Natural killer cell (primary cell): ENCODE data around the gene ETV6. TPM values are rescaled to one million over a fixed set of nuclear protein-coding genes. Genes with fewer than 3 reads are reported as not detected.
A peak's percentile ranks its signal among the peaks of the same experiment; 100 is the strongest.

Experiments used
- ATAC-seq, 3 donors: fragments of 150-1000 bp in 2 of 3; fragments of 200-7000 bp in 1 of 3; cut with Tn5 transposase; 1 replicate in 1 of 3; 2 replicates in 2 of 3; pipeline ENCODE4 v1.10.0; 2021; ENCODE audit warnings: mild to moderate bottlenecking in 2 of 3, moderate library complexity in 2 of 3
- DNase-seq, 2 donors: peaks; one replicate each; pipeline versions ENCODE4 v3.0.0 to v3.0.0-alpha.2; 2013 to 2021; ENCODE audit warnings: mixed read lengths in 1 of 2
- H3K27ac ChIP-seq: one replicate; pipeline ENCODE4 v1.5.1; 2013; ENCODE audit warnings: mild to moderate bottlenecking, low read length
- H3K27me3 ChIP-seq: one replicate; pipeline ENCODE4 v1.6.1; 2013; ENCODE audit warnings: low read length; ENCODE audit not compliant: control insufficient read depth, insufficient read depth
- H3K36me3 ChIP-seq: one replicate; pipeline ENCODE4 v1.6.1; 2013; ENCODE audit warnings: low read length; ENCODE audit not compliant: control insufficient read depth, insufficient read depth
- H3K4me1 ChIP-seq: one replicate; pipeline ENCODE4 v1.6.1; 2013; ENCODE audit warnings: low read length; ENCODE audit not compliant: control insufficient read depth, insufficient read depth
- H3K4me3 ChIP-seq: one replicate; pipeline ENCODE4 v1.5.1; 2013; ENCODE audit warnings: low read length
- H3K9me3 ChIP-seq: one replicate; pipeline ENCODE4 v1.6.1; 2013; ENCODE audit warnings: low read length; ENCODE audit not compliant: control insufficient read depth, insufficient read depth
- H3K27ac Mint-ChIP-seq, 2 donors: one replicate each; pipeline ENCODE4 v1.8.0; 2022; ENCODE audit warnings: mild to moderate bottlenecking in 2 of 2, mixed read lengths in 2 of 2, moderate library complexity in 1 of 2
- H3K27me3 Mint-ChIP-seq, 2 donors: one replicate each; pipeline ENCODE4 v1.8.0; 2022; ENCODE audit warnings: low read depth in 2 of 2, mixed read lengths in 2 of 2
- H3K36me3 Mint-ChIP-seq: one replicate; pipeline ENCODE4 v1.8.0; 2022; ENCODE audit warnings: mixed read lengths
- H3K4me1 Mint-ChIP-seq, 2 donors: one replicate each; pipeline ENCODE4 v1.8.0; 2022; ENCODE audit warnings: mixed read lengths in 2 of 2
- H3K4me3 Mint-ChIP-seq: one replicate; pipeline ENCODE4 v1.8.0; 2022; ENCODE audit warnings: mild to moderate bottlenecking, moderate library complexity, mixed read lengths
- H3K9me3 Mint-ChIP-seq, 2 donors: one replicate each; pipeline ENCODE4 v1.8.0; 2022; ENCODE audit warnings: mixed read lengths in 2 of 2
- CTCF ChIP-seq: fragments of 200-600 bp; IDR thresholded peaks from one replicate; pipeline ENCODE4 v1.8.0; 2022; ENCODE audit warnings: antibody characterized with exemption
- WGBS: methylation state at CpG from one replicate; pipeline ENCODE4 v1.1.7; 2013; ENCODE audit warnings: missing lambda C conversion rate; ENCODE audit not compliant: insufficient coverage; 5-methylcytosine and 5-hydroxymethylcytosine counted together
- intact Hi-C: fragments of 100-400 bp; cut with micrococcal nuclease; formaldehyde crosslinking; loops from one replicate; pipeline ENCODE4 v1.14.2; 2022
- total RNA-seq, 4 donors: library from RNA; stranded (reverse); fragments of 120-200 nt in 1 of 4; gene quantifications; one replicate each; pipeline versions ENCODE4 v1.2.3 to v1.2.4, GENCODE V29; 2013 to 2022

The ETV6 gene
- total RNA-seq, 3 donors from 2014 or later (not counting 1 experiment from before 2014, with no cell fraction given), result 38.9 to 49.5 (median 40.6) TPM

DNA sequence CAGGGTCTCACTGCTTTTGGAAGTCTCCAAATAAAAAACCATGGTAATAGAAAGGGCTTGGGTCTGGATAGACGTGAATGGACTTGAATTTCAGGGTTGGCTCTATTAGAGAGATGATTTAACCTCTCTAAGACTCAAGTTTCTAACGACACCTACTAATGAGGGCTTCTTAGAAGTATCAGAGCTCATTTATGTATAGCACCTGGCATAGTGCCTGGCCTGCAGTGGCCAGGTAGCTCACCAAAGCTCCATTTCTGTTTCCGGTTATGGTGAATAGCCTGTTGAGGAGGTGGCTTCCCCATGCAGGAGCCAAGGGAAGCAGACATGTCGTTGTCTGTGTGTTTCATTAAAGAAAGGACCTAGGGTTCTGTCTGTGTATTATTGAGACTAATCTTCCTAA lies 108.6 kb downstream of the ETV6 start:
- Histone ChIP-seq H3K4me3 (no peak overlapping the region), H3K27ac (peak overlapping the region; percentile 30), H3K36me3 (peaks cover 17% of the 10 kb centered on the region), H3K4me1 (peaks cover 28% of the 10 kb centered on the region), H3K27me3 (no peaks in the 10 kb centered on the region), H3K9me3 (no peaks in the 10 kb centered on the region)
- 88% methylated on average over 4 of the region's 4 CpGs for WGBS
- intact Hi-C loops, result no loop called here
- H3K4me1 Mint-ChIP-seq, result peaks cover 11 to 12% of the 10 kb centered on the region in 2 donors
- TF ChIP-seq CTCF, result no peak
- H3K36me3 Mint-ChIP-seq, result peaks cover 16% of the 10 kb centered on the region
- DNase-seq, result no peak
- H3K9me3 Mint-ChIP-seq, result no peaks in the 10 kb centered on the region
- ATAC-seq, result no peak
- H3K27me3 Mint-ChIP-seq, result no peaks in the 10 kb centered on the region
- no peak overlapping the region for H3K4me3 Mint-ChIP-seq
- peak overlapping the region in 1 of 2 donors; percentile 11 for H3K27ac Mint-ChIP-seq

DNA sequence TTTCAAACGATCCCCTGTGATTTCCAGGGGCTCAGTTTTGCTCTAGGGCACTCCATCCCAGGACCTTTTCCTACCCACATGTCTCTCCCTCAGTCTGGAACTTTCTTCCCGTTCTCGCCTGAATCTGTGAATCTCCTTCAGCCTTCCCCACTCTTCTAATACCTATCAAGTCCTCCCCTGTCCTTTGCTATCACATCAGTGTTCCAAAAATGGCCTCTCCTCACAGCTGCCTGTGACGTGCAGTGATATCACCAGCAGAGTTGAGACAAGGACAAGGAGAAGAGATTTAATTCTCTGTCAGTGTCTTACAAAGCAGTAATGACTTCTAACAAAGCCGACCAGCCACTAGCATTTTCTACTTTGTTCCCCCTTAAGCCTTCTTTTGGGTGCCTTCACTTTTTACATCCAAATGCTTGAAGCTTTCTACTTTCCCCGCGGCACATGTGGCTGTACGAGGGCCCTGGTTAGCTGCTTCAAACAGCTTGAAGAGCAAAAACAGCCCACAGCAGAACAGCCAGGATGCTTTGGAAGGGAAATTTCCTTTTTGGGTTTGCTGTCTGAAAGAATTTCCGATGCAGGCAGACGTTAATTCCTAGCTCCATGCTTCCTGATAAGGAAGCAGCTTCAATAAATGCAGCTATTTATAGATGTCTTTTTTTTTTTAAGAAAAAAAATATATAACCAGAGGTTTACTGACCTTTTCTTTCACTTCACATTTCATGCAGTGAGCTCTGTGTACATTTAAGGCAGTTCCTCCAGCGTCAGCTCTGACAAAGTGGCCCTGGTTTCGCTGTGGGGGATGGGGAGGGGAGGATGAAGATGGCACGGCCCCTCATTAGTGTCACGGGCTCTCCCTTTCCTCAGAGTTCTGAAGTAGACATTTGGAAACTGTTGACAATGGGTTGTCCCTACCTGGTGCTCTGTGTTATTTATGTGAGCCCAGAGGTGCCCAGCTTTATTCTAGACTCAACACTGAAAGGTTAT lies 109.3 kb downstream of the ETV6 start:
- no peaks in the 10 kb centered on the region for H3K27me3 ChIP-seq
- intact Hi-C loops, result no loop called here
- H3K4me1 Mint-ChIP-seq, result peaks cover 10 to 14% of the 10 kb centered on the region in 2 donors
- TF ChIP-seq CTCF, result no peak
- no peak overlapping the region for H3K4me3 Mint-ChIP-seq
- H3K36me3 Mint-ChIP-seq, result peaks cover 12% of the 10 kb centered on the region
- WGBS, result 58% methylated on average over 13 of the region's 14 CpGs
- no peak for ATAC-seq
- H3K4me1 ChIP-seq, result peaks cover 25% of the 10 kb centered on the region
- peak in 1 of 2 donors; percentile 15 for DNase-seq
- H3K36me3 ChIP-seq, result peaks cover 11% of the 10 kb centered on the region
- H3K27ac Mint-ChIP-seq, result peak overlapping the region in 1 of 2 donors; percentile 11
- H3K4me3 ChIP-seq, result no peak overlapping the region
- H3K27ac ChIP-seq, result peak overlapping the region; percentile 30
- no peaks in the 10 kb centered on the region for H3K9me3 ChIP-seq
- no peaks in the 10 kb centered on the region for H3K9me3 Mint-ChIP-seq
- no peaks in the 10 kb centered on the region for H3K27me3 Mint-ChIP-seq

- no peaks in the 10 kb centered on the region for H3K27me3 Mint-ChIP-seq
- peaks cover 7% of the 10 kb centered on the region for H3K36me3 Mint-ChIP-seq
- H3K4me3 Mint-ChIP-seq, result no peak overlapping the region
- 78% methylated on average over 5 of the region's 5 CpGs for WGBS
- Histone ChIP-seq H3K4me1 (peaks cover 25% of the 10 kb centered on the region), H3K36me3 (peaks cover 9% of the 10 kb centered on the region), H3K9me3 (no peaks in the 10 kb centered on the region), H3K27ac (peak overlapping the region; percentile 13), H3K27me3 (no peaks in the 10 kb centered on the region), H3K4me3 (no peak overlapping the region)
- intact Hi-C loops, result no loop called here
- H3K9me3 Mint-ChIP-seq, result no peaks in the 10 kb centered on the region
- no peak for TF ChIP-seq CTCF
- DNase-seq (no peak), ATAC-seq (no peak)
- H3K4me1 Mint-ChIP-seq, result peaks cover 16 to 20% of the 10 kb centered on the region in 2 donors
- H3K27ac Mint-ChIP-seq, result no peak overlapping the region
These were observed 110.0 kb downstream of the ETV6 start for GRCh38 chr12:11759494-11759878.
